RPMI8226 (cell line): ENCODE results near the gene ZNF608.

ENCODE experiments used
- DNase-seq: peaks from one replicate; pipeline ENCODE4 v3.0.0-alpha.2; 2015

Gene ZNF608

DNA sequence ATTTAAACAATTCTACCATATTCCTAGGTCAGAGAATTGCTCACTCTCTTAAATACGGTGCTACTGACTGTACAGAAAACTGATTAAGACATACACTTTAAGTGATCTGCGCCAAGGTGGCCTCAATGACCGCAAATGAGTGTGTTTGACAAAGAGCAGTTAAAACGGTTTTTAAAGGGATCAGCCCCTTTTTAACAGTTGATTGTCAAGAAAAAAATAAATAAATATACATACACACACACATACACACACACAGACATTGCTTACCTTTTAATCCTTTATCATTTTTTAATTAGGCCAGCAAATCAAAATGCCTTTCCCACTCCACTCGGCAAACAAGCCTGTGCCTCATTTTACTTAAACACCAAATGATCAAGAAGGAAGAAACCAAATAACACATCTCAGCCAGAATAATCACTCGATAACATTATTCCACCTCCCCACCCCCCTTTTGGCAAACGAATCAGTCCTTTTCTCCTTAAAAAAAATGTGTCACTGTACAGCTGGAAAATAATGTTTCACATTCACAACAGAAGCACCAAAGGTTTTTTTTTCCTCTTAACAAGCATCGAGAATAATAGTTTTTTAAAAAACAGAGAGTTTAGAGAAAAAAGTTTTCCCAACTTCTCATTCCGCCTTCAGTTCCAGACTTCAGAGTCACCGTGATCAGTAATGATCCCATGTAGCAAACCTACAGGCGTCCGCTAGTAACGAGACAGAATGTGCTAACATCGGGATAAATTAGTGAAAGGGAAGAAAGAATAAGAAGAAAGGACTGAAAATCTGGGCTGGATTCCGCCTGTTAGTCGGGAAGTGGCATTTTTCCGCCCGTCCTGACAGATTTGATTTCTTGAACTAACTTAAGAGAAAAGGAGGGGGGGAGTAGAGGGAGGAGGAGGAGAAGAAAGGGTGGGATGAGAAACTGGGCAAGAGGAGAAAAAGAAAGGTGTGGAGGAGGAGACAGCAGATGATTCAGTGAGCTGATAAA is at the start of gene ZNF608:
TSS of gene ZNF608 (minus strand) at position 712 of the 988 bp plus-strand sequence. CDS start 1,650 bp downstream, outside the sequence.
- no peak for DNase-seq

DNA sequence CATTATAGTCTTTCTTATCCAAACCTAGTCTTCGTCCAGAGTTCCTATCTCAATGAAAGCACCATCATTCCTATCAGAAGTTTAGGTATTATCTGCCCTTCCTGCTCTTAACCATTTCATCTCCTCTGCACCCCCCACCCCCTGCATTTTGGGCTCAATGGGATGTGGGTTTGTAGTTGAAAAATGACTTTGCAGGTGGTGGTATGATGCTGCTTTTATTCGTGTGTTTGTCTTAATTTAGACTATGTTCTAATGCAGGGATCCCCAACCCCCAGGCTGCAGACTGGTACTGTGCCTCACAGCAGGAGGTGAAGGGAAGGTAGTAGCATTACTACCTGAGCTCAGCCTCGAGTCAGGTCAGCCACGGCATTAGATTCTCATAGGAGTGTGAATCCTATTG is 49.4 kb upstream of the ZNF608 start:
- DNase-seq: no peak

GRCh38 chr5:124790895-124791732 is 44.7 kb upstream of the ZNF608 start:
- no peak for DNase-seq

DNA sequence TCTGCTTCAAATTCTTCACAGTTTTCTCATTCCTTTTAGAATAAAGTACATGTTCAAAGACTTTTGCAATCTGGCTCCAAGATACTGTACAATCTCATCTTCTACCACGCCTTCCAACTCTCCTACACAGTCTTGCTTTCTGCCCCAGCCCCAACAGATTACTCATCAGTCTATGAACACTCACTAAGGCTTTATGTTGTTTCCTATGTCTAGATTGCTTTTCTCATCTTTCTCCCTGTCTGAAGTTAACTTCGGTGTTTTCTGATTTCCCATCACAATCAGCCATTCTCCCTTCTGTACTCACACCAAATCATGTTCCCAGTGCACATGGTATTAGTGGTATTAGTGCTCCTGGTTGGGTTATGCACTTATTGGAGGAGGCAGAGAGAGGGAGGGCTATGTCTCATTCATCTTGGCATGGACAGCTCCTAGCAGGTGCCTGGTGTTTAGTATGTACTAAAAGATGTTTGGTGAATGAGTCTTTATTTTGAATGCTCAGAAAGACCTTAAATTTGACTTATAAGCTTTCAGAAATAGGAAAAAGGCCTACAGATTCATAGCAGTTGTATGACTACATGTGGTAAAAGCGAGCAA is 44.0 kb upstream of the ZNF608 start:
- DNase-seq: no peak

- no peak for DNase-seq
These were observed 42.7 kb upstream of the ZNF608 start for GRCh38 chr5:124789104-124789605.

DNA sequence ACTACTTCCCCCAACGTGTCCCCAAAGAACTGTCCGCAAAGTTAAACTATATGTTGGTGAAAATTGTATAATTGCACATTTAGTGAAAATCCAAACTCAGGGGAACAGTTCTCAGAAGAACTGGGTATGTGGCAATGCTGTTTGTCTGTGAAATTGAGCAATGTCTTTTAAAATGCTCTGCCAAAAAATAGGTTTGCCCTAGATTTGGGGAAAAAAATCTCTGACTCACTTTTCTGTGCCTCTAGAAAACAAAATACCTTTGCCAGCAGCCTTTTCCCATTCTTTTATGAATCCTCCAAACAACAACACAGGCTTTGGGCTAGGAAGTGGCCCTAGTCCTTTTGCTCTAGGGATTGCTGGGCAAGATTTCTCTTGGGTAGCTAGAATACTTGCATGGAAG is 37.4 kb upstream of the ZNF608 start:
- DNase-seq: no peak

- no peak for DNase-seq
These were observed 36.8 kb upstream of the ZNF608 start for GRCh38 chr5:124783285-124783684.

DNA sequence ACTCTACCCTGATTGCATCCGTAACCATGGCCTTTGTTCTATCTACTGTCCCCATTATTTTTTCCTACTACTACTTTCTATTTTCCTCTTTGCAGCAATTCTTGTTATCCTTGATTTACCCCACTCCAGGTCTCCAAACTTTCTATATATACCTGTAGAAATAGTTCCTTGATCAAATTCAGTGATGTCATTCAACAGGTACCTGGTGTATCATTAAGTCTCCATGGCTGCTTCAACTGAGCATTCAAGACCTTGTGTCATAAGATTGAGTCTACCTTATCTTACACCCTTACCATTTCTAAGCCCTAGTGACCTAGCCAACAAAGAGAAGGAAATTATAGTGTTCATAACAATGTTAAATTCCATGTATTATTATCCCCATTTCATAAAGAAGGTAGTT is 35.8 kb upstream of the ZNF608 start:
- no peak for DNase-seq

DNA sequence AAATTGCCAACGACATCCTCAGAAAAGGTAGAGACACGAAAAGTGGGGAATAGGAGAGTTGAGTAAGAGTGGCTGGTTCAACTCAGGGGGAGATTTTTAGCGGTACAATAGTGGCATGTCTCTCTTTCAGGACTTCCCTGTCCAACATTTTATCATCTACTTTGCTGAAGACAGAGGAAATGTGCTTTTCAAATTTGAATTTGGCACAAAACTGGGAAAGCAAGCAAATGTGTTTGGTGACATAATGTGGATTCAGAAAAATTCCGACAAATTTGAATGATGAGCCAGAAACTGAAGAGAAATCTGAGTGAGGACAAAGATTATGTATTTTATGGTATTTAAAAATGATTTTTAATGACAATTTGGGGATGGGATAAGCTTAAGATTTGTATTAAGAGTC is 33.6 kb upstream of the ZNF608 start:
- no peak for DNase-seq

GRCh38 chr5:124773315-124774311 is 27.2 kb upstream of the ZNF608 start:
- no peak for DNase-seq

GRCh38 chr5:124772457-124773200 is 26.2 kb upstream of the ZNF608 start:
- no peak for DNase-seq

- no peak for DNase-seq
These were observed 25.3 kb upstream of the ZNF608 start for GRCh38 chr5:124771761-124772160.

- DNase-seq: no peak
These were observed 18.7 kb upstream of the ZNF608 start for GRCh38 chr5:124764992-124765611.

DNA sequence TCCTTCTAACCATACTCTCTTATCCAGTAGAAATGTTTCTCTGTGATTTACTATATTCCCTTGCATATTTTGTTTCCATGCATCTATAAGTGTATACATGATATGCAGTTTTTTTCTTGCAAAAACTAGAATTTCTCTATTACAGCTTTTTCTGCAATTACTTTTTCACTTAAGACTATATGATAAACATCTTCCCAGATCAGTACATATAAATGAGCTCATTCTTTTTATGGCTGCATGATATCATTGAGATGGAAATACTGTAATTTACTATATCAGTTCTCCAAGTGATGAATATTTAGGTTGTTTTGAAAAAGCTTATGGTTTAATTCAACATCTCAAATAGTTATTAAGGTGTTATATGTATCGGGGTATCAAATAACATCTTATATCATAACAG is 18.1 kb upstream of the ZNF608 start:
- DNase-seq: no peak

DNA sequence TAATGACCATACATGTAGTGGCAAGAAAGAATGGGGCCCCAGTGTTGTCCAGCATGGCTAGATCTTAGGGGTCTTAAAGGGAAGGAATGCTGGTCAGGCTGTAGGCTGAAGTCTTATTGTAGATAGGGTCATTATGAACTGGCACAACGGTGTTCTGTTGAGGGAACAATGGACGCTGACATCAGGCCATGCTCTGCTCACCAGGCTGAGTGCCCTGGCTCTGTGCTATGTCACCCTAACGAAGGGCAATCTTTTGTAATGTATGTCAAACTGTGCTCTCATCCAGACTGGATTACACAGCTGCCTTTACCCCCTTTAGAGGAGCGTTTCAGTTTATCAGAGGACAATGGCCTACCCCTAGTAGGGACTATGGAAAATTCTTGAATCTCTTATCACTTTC is 14.6 kb upstream of the ZNF608 start:
- no peak for DNase-seq

DNA sequence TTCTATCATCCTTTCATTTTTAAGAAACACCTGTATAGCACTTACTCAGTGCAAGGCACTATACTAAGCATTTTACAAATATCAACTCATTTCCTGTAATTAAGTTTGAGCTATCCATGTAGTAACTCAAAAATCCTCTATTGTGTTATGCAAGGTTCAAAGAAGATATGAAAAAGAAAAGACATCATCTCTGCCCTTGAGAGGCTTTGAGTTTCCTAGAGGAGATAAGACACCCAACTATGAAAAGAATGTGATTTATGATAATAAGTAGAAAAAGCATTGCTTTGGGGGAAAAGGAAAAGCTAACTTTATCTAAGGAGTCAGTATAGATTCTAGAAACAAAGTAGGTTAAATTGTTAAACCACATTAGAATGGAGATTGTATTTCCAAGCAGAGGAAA is 14.2 kb upstream of the ZNF608 start:
- DNase-seq: no peak

- DNase-seq: no peak
These were observed 9.1 kb upstream of the ZNF608 start for GRCh38 chr5:124755565-124755964.

GRCh38 chr5:124755041-124755440 is 8.6 kb upstream of the ZNF608 start:
- no peak for DNase-seq

DNA sequence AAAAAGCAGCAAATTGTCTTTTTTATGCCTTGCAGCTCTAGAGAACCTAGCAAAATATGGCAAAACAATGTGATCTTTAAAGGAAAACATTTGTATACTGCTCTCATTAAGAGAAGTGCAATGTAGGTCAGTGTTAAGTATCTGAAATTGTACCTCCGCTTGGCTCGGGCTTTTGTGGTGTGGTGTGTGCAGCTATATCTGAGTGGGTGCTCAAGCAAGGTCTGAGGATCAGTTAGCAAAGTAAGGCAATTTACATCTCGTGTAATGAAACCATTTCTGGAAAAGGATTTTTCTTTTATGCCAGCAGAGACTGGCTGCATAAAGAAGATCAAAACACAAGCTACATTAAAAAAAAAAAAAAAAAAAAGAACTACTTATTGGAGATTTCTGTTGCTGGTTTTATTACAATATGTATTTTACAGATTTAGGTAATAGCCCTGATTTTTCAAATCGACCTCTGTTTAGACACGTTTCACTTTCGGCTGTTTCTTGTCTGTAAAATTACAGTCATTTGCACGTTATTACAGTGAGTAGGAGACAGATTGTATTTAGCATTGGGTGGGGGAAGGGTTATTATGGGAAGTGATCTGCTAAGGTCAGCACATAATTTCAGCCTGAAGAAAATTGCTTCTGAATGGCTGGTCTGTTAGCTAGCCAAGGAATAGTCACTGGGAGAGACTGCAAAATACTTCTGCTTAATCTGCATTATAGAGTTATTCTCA is 7.9 kb upstream of the ZNF608 start:
- DNase-seq: peak; percentile 7
